NCI-H82 (cell line): Measurements from ENCODE around the gene AR.

ENCODE experiments used
- DNase-seq: peaks from one replicate; lab custom pipeline; 2025; lab: John Stamatoyannopoulos, UW

The AR gene

DNA sequence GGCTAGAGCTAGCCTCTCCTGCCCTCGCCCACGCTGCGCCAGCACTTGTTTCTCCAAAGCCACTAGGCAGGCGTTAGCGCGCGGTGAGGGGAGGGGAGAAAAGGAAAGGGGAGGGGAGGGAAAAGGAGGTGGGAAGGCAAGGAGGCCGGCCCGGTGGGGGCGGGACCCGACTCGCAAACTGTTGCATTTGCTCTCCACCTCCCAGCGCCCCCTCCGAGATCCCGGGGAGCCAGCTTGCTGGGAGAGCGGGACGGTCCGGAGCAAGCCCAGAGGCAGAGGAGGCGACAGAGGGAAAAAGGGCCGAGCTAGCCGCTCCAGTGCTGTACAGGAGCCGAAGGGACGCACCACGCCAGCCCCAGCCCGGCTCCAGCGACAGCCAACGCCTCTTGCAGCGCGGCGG, at the start of gene AR:
Gene AR (plus strand): TSS at position 204 of the 400 bp plus-strand sequence. CDS start 1,126 bp downstream, outside the sequence.
- DNase-seq = peak; percentile 20

- DNase-seq = no peak
These were observed 43.2 kb upstream of the AR start for GRCh38 chrX:67500617-67501016.

DNA sequence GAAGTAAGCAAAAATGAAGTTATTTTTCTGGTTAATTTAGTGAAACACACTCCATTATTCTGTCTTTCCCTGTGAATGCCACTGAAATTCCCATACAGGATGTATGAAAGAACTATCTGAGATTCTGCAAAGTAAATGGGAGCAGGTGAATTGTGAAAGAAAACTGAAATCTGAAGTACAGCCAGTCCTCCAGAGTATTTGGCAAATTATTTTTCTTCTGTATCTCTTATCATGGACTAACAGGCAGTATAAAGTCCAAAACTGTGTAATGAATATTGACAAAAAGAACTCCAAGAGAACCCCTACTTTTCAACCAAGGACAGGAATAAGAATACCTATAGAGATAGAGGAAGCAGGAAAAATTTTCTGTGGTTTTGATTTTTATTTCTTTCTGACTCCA, 40.8 kb upstream of the AR start:
- no peak for DNase-seq

DNA sequence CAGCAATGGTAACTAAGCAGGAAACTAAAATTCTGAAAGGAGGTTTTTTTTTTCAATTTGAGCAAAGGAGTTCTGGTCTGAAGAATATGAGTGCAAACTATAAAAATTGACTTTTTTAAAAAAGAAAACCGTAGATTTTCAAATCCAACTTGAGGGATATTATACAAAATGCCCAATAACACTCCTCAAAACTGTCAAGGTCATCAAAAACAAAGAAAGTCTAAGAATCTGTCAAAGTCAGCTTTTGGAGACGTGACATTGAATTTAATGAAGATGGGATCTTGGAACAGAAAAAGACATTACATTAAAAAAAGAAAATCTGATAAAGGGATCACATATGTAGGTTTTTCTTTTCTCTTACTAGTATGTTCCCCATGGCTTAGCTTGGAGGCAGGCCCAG, 40.4 kb upstream of the AR start:
- DNase-seq = no peak

GRCh38 chrX:67520671-67521070, 23.1 kb upstream of the AR start:
- DNase-seq = no peak

- DNase-seq = no peak
These were observed 20.7 kb upstream of the AR start for GRCh38 chrX:67523002-67523681.

GRCh38 chrX:67523932-67524331, 19.9 kb upstream of the AR start:
- DNase-seq = no peak

DNA sequence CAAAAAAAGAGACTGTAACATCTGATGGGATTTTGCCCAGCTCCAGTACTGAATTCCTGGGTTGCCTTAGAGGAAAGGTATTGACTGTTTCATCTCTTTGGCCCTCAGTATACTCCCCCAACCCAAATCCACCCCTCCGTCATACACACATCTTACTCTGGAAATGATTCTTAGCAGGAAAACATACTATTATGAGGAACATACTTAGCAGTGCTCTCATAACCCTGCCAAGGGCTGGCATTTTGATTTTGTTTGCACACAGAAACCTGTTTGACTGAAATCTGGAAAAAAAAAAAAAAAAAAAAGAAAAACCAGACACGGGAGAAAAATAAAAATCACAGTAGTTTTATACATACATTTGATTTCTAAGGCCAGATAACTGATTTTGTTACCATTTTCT, 19.4 kb upstream of the AR start:
- no peak for DNase-seq

- DNase-seq = no peak
These were observed 18.7 kb upstream of the AR start for GRCh38 chrX:67524950-67525691.

- DNase-seq = no peak
These were observed 7.3 kb upstream of the AR start for GRCh38 chrX:67536564-67536963.

DNA sequence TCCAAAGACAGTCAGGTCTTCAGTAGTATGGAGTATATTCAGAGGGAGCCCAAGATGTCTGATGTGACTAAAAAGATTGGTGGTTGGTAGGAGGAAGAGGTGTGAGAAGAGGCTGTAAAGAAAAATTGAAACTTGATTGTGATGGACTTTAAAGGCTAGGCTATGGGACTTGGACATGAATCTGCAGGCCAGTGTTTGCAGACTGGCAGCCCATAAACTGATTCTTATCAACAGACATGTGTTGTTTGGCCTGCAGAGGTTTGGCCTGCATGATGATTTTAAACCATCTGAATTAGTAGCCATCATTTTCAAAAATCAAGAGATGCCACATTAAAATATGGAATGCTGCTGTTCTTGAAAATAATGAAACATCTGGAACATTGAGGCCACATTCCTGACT, 5.4 kb upstream of the AR start:
- DNase-seq = no peak

DNA sequence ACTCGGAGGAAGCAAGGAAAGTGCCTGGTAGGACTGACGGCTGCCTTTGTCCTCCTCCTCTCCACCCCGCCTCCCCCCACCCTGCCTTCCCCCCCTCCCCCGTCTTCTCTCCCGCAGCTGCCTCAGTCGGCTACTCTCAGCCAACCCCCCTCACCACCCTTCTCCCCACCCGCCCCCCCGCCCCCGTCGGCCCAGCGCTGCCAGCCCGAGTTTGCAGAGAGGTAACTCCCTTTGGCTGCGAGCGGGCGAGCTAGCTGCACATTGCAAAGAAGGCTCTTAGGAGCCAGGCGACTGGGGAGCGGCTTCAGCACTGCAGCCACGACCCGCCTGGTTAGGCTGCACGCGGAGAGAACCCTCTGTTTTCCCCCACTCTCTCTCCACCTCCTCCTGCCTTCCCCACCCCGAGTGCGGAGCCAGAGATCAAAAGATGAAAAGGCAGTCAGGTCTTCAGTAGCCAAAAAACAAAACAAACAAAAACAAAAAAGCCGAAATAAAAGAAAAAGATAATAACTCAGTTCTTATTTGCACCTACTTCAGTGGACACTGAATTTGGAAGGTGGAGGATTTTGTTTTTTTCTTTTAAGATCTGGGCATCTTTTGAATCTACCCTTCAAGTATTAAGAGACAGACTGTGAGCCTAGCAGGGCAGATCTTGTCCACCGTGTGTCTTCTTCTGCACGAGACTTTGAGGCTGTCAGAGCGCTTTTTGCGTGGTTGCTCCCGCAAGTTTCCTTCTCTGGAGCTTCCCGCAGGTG, 637 bp downstream of the AR start:
- DNase-seq = no peak

GRCh38 chrX:67545036-67545821, 1.4 kb downstream of the AR start:
- DNase-seq = no peak

GRCh38 chrX:67545893-67546495, 2.2 kb downstream of the AR start:
- DNase-seq = no peak

GRCh38 chrX:67546496-67547423, 2.9 kb downstream of the AR start:
- no peak for DNase-seq

GRCh38 chrX:67555578-67556203, 11.9 kb downstream of the AR start:
- DNase-seq = peak; percentile 42

- DNase-seq = no peak
These were observed 14.4 kb downstream of the AR start for GRCh38 chrX:67558267-67558666.

GRCh38 chrX:67563469-67564448, 19.9 kb downstream of the AR start:
- DNase-seq = no peak

GRCh38 chrX:67564475-67564874, 20.7 kb downstream of the AR start:
- DNase-seq = no peak
